ENCODE data around the gene ZNF565.
A peak's percentile ranks its signal among the peaks of the same experiment; 100 is the strongest.
"Not testable (repeated sequence)": the region's sequence is repeated elsewhere in the genome, so short reads cannot be mapped to it uniquely, and the experiment has no call there.

ZNF565 gene

DNA sequence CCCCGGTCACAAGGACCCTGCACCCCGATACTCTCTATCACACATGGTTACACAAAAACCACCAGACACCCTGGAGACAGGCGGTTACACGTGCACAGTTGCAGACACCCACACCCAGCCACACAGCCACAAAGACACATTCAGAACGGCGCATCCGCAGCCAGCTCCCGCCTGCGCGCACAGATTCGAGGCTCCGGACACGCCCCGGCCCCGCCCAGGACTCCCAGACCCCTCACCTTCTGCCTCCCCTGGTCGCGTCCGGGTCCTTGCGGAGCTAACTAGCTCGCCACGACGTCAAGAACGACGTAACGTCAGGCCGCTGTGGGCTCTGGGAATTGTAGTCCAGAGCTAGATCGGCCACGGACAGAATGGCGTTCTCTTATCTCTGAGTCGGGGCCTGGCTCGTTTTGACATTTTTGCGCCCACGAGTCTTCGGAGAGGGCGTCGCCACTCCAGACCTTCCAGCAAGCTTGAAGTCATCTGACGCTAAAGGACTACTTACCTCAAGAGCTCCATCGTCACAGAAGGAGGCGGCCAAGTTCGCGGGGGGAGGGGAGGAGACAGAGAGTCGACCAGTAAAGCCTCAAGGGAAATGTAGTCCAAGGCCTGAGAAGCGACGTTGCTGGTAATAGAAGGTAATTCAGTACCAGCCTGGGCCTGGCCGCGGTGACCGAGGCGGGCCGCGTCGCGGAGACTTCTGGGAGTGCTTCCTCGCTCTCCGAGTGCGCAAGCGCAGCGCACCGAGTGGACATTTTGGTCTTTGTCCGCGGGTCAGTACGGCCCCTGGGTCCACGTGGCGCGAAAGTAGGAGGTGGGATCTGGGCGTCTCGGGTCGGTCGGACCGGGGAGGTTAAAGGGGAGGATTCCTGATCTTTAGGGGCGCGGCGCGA is at the start of gene ZNF565, which contains the start of gene ZNF146:
TSS of gene ZNF565 (minus strand) at position 280 of the 890 bp plus-strand sequence. CDS start 12,680 bp downstream, outside the sequence.
TSS of gene ZNF146 (plus strand) at position 721 of the 890 bp plus-strand sequence. CDS start 21,335 bp downstream, outside the sequence.
- DNase-seq, result peak; percentile 98 to 99

DNA sequence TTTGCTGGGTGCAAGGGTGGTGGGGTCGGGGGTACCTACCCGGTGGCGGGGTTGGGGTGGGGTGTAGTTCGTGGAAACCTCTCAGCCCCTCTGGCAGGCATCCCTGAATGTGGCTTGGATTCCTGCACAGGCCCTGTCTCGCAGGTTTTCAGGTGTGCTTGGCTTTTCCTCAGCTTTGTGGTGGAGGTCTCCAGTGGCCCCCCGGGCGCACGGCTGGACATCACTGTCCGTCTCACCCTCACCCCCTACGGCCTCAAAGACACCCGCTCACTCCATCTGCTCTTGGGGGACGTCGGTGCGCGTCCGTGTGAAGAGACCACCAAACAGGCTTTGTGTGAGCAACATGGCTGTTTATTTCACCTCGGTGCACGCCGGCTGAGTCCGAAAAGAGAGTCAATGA is 44.7 kb upstream of the ZNF565 start:
- DNase-seq, result no peak

DNA sequence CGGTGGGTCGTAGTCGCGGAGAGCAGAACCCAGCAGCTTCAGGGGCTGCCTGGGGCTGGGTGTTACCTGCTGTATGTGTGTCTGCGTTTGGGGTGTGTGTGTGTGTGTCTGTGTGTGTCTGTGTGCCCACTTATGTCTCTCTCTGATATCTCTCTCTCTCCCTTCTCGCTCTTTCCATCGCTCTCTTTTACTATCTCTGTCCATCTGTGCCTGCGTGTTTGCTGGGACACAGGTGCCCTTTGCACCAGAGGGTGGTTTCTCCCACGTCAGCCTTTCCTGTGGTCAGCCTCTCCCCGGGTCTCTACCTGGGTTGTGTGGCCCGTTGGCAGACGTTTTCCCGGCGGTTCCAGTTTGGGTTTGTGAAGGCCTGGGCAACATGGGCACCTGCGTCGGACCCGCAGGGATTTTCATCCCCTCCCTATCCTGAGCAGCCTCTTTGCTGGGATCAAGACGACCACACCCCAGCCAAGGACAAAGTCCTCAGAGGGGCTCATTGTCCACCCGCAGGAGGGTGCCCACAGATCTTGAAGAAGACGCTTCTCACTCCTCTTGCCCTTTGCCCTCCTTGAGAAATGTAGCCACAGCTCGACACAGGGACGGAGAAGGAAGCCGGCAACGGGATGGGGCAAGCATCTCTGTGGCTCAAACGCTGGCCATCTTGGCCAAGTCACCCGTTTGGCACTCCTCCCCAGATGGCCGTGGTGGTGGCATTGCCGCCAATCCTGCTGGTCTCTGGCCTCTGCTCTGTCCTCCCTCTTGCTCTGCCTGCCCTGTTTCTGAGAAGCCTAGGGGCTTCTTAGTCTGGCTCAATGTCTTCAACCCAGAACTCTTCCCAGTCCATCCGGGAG is 43.8 kb upstream of the ZNF565 start:
- no peak for DNase-seq

DNA sequence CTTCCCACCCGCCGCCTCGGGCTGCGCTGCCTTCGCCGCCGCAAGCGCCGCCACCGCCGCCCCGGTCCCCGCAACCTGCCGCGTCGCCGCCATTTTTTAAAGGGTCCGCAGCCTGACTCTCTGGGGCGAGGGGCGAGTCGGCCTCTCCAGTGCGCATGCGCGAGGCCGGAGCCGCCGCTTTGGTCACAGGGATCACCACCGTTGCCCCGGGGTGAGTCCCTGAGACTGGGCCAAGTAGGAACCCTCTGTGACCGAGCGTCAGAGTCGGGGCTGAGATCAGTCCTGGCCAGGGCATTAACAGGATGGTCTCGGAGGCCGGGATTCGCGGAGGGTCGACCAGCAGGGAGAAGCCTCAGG is 43.0 kb upstream of the ZNF565 start:
- DNase-seq, result peak; percentile 29 to 31

DNA sequence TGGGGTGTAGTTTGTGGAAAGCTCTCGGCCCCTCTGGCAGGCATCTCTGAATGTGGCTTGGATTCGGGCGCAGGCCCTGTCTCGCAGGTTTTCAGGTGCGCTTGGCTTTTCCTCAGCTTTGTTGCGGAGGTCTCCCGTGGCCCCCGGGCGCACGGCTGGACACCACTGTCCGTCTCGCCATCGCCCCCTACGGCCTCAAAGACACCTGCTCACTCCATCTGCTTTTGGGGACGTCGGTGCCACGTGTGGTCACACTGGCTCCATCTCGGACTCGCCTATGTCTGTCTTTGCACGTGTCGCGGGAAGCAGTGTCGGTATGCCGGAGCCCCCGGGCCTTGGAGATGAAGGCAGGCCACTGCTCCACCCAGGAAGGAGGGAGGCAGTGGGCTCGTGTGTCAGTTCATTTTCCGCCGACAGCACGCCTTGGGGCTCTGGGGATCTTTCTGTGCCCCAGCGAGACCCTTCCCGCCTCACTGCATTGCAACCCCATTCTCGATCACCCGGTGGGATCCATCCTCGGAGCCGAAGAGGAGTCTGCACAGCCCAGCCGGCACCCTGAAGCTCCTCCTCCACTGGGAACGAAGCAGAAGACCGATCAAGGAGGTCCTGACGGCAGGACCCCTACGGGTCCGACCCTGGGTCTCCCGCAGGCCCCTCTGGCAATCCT is 42.5 kb upstream of the ZNF565 start:
- no peak for DNase-seq

DNA sequence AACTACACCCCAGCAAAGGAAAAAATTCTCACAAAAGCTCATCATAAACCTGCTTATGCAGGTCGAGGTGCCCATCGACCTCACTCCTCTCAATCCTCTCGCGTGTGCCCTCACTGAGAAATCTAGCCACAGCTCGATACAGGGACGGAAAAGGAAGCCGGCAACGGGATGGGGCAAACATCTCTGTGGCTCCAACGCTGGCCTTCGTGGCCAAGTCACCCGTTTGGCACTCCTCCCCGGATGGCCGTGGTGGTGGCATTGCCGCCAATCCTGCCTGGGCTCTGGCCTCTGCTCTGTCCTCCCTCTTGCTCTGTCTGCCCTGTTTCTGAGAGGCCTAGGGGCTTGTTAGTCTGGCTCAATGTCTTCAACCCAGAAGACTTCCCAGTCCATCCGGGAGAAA is 41.6 kb upstream of the ZNF565 start:
- DNase-seq, result no peak

DNA sequence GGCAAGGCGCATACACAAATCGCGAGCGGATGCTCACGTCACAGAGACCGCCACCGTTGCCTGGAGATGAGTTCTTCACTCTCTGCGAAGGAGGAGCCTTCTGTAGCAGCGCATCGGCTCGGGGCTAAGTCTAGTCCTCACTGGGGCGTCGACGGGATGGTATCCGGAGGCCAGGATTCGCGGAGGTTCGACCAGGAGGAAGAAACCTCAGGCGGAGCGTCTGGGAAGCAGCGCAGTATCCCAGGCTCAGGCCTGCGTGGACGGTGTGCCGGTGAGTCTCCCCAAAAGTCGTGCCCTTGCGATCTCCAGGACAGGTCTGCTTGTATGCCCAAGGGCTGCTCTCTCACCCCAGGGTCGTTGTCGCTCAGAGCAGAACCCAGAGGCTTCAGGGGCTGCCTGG is 40.9 kb upstream of the ZNF565 start:
- DNase-seq, result no peak

DNA sequence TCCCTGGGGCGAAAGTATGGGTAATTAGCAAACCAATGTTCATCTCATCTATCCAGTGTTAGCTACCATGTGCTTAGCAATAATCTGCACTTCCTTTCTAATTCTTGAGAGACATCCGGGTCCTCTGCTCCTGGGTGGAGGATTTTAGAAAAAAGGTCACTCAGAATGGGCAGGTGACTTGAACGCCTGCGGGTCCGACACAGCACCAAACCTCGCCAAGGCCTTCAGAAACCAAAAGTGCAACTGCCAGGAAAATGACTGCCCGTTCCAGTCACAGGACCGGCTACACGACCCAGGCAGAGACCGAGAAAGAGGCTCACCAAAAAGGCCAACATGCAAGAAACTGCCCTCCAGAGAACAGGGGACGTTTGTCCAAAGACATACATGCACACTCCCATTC is 40.4 kb upstream of the ZNF565 start:
- no peak for DNase-seq

DNA sequence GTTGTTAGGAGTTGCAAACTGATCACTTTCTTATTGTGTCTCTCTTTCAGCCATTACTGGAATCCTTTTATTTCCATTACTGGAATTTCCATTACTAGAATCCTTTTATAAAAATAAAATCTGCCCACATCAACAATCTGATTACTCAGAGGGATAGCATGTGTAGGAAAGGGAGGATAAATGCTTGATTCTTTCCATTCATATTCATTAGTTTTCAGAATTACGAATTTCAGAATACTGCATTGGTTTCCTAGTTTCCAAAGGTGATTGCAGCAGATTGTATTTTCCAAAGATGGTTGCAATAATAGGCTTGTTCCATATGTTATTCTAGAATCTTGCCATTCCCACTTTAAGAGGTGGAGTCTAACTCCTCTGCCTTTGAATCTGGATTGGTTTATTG is 37.6 kb upstream of the ZNF565 start:
- no peak for DNase-seq

DNA sequence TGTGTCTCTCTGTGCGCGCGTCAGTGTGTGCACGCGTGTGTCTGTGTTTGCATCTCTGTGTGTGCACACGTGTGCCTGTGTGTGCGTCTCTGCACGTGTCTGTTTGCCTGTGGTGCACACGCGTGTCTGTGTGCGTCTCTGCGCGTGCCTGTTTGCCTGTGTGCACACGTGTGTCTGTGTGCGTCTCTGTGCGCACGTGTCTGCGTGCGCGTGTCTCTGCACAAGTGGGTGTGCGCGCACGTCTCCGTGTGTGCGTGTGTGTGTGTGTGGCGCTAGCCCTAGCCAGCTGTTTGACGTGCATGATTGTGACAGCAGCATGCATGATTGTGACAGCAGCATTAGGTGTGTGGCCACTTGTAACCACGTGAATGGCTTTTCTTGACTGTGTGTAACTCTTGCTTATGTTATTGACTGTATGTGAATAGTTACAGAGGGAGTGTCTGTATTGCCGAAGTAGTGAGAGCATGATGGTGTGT is 31.6 kb upstream of the ZNF565 start:
- DNase-seq, result peak in 1 of 2 experiments; percentile 30

DNA sequence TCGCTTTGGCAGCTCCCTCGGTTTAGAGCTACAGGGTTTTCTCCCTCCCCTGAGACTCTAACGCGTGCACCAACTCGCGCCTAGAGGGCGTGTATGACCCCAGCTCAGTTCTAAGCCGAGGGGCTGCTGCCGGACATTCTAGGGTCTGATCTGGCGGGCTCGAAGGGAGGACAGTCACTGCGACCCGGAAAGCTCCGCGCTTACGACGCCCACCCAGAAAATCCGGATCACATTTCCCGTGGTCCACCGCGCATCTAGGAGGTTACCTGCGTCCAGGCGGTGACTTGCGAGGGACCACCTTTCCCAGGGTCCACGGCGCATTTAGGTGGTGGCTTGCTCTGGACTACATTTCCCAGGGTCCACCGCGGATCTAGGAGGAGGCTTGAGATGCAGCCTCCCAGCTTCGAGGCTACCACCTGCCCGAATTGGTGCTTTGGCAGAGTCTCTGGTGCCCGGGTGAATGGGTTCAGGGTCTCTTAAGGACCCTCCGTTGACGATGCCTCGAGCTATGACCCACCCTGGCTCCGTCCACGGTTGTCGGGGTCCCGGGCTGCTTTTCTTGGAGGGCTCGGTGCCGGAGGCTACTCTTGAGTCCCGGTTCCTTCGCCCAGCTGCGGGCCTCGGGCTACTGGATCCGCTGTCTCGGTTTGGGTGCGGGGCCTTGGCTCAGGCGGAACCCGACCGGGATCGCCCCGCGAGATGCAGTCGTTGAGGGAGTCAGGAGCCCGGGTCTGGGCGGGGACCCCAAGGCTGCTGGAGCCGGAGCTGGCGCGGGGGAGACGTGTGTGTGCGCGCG is 30.9 kb upstream of the ZNF565 start:
- peak; percentile 27 to 33 for DNase-seq

DNA sequence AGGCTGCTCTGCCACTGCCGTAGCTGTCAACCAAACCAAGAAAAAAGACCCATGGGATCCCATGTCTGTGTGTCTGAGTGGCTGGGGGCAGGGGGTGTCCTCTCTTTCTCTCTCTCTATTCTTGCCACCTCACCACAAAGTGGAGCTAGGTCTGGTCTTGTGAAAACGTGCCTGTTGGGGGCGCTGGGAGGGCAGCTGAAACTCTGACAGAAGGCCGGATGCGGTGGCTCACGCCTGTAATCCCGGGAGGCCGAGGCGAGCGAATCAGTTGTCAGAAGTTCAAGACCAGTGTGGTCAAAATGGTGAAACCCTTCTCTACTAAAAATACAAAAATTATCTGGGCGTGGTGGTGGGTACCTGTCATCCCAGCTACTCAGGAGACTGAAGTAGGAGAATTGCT is 29.6 kb upstream of the ZNF565 start:
- no peak for DNase-seq

DNA sequence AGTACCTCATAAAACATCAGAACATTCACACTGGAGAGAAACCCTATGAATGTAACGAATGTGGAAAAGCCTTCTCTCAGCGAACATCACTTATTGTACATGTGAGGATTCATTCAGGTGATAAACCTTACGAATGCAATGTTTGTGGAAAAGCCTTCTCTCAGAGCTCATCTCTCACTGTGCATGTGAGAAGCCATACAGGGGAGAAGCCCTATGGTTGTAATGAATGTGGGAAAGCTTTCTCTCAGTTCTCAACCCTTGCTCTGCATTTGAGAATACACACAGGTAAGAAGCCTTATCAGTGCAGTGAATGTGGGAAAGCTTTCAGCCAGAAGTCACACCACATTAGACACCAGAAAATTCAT is 22.5 kb upstream of the ZNF565 start:
- DNase-seq, result no peak

DNA sequence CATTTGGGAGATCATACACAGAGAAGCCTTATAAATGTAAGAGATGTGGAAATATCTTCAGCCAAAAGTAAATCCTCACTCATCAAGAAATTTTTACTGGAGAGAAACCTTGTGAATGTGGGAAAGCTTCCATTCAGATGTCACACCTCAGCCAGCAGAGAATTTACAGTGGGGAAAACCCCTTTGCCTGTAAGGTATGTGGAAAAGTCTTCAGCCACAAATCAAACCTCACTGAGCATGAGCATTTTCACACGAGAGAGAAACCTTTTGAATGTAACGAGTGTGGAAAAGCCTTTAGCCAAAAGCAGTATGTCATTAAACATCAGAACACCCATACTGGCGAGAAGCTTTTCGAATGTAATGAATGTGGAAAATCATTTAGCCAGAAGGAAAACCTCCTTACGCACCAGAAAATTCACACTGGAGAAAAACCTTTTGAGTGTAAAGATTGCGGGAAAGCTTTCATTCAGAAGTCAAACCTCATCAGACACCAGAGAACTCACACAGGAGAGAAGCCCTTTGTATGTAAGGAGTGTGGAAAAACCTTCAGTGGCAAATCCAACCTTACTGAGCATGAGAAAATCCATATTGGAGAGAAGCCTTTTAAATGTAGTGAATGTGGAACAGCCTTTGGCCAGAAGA is 22.0 kb upstream of the ZNF565 start:
- no peak for DNase-seq

DNA sequence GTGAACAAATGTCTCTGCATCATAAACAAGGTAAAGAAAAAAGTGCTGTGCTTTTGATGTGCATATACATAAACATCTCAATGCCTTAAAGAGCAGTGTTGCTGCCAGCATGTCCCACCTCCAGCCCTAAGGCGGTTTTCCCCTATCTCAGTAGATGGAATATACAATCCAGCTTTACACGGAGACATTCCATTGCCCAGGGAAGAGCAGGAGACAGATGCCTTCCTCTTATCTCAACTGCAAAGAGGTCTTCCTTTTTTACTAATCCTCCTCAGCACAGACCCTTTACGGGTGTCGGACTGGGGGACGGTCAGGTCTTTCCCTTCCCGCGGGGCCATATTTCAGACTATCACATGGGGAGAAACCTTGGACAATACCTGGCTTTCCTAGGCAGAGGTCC is 19.2 kb upstream of the ZNF565 start:
- not testable (repeated sequence) for DNase-seq

DNA sequence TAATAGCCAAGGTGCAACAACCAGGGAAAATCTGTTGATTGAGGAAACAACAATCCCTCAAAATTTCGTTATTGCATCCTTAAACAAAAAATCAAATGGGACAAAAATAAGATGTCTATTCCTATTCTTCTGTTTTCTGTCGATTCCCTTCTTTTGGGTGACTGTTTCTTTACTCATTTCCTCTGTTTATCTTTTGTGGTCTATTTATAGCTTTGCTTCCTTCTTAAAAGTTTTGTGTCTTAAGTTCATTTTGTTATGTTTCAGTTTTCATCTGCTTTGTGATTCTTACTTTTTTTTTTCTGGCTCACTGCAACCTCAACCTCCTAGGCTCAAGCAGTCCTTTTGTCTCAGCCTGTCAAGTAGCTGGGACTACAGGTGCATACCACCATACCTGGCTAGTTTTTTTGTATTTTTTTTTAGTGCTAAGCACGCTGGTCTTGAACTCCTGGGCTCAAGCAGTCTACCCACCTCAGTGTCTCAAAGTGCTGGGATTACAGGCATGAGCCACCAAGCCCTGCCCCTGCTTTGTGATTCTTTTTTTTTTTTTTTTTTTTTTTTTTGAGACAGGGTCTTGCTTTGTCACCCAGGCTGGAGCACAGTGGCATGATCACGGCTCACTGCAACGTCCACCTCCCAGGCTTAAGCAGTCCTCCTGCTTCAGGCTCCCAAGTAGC is 10.9 kb upstream of the ZNF565 start:
- DNase-seq, result no peak

DNA sequence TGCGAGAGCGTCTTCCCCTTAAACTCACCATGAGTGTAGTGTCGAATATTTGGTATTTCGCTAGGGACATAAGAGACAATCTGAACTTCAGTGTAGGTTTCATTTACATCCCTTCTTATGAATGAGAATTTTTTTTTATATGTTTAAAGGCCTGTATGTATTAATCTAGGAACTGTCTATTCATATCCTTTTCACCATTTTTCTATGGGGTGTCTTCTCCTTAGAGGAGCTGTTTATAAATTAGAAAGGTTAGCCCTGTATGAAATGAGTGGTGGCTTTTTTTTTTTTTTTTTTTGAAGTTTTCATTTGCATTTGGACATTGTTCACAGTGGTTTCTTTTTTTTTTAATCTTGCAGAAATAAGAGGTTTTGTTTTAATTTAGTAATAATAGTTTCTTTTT is 8.0 kb upstream of the ZNF565 start:
- DNase-seq, result no peak

DNA sequence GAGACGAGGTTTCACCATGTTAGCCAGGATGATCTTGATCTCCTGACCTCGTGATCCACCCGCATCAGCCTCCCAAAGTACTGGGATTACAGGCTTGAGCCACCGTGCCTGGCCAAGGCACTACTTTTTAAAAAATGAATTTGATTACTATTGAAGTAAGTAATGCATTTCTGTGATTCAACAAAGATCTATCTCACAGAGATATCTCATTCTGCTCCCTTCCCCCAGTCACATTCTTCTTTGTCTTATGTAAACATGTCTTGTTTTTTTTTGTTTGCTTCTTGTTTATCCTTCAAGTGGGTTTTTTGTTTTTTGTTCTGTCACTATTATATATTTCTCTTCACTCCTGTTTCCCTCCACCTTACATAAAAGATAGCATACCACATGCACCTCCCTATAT is 7.0 kb upstream of the ZNF565 start:
- DNase-seq, result no peak

DNA sequence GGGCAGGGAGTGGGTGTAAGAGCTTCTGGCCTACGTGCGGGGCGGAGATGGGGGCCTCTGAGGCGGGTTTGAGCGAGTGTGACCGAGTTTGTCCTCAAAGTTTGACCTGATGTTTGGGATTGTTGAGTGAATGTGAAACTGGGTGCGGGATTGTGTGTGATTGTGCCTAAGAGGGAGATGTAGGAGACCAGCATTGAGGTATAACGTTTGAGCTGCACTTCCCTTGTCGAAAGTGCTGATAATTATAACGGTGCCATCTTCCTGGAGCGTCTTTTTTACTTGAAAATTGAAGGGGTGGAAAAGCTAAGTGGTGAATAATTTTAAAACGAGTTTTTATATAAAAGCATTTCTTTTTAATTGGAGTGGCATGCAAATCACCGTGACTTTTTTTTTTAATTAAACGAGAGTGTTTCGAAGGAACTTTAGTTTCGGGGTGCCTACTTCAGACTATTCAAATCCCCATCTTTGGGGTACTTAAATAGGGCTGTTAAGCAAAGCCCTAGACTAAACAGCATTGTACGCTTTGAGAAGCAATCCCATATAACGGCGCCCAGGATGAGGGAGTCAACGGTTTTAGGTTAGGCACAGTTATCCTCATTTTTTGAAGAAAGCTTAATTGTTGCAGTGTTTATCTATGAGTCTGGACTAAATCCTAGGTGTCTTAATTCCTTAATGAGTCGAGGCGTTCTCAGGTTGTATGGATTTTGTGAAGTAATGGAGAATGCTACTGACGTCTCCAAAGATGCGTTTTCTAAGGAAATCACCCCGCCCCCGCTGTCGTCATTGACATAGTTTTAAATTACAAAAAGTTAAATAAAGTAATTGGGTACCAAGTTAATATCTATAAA is 1.0 kb upstream of the ZNF565 start:
- DNase-seq, result no peak

DNA sequence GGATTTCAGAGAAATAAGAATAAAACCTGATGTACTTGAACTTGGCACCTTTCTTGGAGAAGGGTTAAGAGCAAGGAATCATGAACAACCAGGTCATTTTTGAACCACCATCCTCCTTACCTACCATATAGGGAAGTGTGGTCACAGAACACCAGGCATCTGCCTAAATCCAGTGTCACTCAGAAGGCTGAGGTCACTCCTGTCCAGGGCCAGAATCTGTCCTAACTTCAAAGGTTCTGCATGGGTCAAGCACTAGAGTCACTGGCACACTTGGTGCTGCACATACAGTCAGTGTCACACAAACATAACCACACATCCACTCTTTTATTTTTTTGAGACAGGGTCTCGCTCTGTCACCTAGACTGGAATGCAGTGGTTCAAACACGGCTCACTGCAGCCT is 1.6 kb downstream of the ZNF565 start:
- no peak for DNase-seq

Measured in NCI-H187 (cell line).